Measurements from ENCODE around the gene POLDIP2.
A peak's percentile ranks its signal among the peaks of the same experiment; 100 is the strongest.

Gene POLDIP2

DNA sequence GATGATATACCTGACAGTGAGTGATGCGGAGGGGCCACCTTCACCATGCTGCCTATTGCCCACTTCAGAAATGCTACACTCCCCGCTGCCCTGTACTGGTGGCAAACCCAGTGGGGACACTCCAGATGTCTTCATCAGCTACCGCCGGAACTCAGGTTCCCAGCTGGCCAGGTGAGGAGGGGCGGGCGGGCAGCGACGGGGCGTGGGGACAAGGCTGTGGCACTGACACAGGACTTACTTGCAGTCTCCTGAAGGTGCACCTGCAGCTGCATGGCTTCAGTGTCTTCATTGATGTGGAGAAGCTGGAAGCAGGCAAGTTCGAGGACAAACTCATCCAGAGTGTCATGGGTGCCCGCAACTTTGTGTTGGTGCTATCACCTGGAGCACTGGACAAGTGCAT, 30.8 kb upstream of the POLDIP2 start:
- no peak for DNase-seq

DNA sequence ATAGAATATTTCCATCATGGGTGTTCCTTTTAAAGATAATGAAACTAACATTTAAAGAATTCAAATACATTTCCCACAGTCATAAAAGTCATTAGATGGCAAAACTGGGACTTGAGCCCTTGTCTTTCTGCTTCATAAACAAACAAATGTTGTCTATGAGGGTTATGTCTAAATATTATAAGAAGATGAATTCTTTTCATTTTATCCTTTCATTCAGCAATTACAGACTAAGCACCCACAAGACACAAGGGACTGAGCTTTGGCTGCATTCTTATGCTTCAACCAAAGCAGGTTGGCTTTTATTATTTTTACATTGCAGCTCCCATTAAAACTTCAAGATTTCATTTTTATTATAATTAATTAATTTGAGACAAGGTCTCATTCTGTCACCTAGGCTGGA, 29.1 kb upstream of the POLDIP2 start:
- no peak for DNase-seq

DNA sequence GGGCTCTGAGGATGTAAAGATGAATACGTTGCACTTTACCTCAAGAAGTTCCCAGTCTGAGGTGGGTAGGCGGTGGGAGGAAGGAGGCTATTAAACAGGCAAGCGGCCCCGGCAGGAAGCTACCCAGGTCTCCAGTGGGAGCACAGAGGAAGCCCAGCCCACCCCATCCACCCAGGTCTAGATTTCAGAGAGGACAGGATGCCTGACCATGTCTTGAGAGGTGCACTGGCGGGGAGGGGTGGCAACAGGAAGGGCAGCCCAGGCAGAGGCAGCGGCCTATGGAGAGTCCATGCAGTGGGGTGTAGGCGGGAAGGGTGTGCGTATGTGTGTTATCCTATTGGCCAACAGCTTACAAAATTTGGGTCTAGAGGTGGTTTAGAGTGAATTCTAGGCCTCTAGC, 28.1 kb upstream of the POLDIP2 start:
- no peak for DNase-seq

DNA sequence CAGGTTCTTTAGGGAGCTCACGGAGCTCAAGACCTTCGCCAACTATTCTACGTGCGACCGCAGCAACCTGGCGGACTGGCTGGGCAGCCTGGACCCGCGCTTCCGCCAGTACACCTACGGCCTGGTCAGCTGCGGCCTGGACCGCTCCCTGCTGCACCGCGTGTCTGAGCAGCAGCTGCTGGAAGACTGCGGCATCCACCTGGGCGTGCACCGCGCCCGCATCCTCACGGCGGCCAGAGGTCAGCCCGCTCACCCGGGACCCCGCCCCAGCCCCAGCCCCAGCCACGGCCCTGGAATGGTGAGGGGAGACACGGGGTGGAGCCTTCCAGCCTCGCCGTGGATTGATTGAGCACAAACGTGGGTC, 27.7 kb upstream of the POLDIP2 start:
- peak; percentile 64 for DNase-seq

DNA sequence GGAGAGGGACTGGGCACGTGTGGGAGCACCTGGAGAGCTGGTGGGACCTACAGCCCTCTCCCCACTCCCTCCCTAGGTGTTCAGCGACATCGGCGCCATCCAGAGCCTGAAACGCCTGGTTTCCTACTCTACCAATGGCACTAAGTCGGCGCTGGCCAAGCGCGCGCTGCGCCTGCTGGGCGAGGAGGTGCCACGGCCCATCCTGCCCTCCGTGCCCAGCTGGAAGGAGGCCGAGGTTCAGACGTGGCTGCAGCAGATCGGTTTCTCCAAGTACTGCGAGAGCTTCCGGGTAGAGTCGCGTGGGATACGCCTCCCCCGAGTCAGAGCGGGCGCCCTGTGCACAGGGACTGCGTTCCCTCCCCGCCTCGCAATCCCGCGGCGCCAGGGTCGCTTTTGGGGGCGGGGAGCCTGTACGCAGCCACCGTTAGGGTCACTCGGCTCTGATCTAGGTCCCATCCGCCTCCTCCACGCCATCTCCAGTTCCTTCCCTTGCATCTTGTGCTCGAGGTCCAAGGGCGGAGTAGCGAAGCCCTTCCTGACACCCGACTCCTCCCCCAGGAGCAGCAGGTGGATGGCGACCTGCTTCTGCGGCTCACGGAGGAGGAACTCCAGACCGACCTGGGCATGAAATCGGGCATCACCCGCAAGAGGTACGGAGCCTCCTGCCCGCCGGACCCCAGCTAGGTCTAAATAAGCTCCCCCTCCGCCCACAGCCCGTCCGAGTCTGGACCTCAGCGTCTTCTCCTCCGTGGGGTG, 27.1 kb upstream of the POLDIP2 start:
- peak; percentile 79 for DNase-seq

DNA sequence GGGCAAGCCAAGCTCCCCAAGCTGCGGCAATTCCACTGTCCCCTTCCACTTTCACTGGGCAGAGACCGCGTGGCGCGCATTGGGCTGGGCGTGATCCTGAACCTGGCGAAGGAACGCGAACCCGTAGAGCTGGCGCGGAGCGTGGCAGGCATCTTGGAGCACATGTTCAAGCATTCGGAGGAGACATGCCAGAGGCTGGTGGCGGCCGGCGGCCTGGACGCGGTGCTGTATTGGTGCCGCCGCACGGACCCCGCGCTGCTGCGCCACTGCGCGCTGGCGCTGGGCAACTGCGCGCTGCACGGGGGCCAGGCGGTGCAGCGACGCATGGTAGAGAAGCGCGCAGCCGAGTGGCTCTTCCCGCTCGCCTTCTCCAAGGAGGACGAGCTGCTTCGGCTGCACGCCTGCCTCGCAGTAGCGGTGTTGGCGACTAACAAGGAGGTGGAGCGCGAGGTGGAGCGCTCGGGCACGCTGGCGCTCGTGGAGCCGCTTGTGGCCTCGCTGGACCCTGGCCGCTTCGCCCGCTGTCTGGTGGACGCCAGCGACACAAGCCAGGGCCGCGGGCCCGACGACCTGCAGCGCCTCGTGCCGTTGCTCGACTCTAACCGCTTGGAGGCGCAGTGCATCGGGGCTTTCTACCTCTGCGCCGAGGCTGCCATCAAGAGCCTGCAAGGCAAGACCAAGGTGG, 24.0 kb upstream of the POLDIP2 start:
- DNase-seq: no peak

DNA sequence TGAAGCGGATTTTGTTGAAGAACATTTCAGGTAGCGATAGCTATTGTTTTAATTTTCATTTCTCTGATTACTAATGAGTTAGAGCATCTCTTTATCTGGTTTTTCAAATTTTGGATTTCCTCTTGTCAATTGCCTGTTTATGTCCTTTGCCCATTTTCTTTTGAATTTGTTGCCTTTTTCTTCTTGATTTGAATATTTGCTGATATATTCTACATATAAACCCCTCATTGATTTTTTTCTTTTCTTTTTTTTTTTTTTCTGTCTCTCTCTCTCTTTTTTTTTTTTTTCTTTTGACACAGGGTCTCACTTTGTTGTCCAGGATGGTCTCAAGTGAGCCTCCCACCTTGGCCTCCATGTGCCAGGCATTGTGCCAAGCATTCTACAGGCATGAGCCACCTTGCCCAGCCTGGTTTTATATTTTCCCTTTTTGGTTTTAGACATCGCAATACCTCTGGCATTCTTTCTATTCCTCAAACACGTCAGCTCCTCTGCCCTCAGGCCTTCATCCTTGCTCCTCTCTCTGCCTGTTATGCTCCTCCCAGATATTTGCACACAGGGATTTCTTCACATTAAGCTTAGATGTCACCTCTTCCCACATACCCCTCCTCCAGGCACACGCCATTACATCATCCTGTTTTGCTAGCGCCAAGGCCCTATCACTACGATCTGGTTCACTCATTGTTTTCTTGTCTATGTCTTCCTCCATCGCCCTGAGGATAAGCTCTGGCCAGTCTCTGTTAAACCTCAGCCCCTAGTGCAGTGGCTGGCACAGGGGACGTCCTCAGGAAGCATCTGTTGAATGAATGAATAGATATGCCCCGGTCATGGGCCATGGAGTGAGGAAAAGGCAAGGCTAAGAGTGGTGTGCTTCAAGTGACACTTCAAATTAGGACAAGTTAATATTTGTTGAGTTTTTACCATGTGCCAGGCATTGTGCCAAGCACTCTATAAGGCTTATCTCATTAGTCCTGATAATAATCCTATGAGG, 22.8 kb upstream of the POLDIP2 start:
- DNase-seq: no peak

DNA sequence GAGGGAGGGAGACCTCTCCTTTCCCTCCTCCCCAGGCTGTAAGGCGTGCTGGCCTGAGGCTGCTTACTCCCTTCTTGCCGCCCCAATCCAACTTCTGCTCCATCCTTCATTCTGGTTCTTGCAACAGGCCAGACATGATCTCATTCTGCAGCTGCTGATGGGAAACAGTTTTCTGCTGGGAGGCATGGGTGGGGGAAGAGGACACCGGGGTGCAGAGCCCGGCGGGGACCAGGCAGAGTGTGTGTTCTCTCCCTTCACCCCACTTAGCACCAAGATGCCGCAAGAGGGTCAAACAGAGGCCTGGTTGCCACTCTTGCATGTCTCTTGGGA, 15.6 kb upstream of the POLDIP2 start:
- no peak for DNase-seq

DNA sequence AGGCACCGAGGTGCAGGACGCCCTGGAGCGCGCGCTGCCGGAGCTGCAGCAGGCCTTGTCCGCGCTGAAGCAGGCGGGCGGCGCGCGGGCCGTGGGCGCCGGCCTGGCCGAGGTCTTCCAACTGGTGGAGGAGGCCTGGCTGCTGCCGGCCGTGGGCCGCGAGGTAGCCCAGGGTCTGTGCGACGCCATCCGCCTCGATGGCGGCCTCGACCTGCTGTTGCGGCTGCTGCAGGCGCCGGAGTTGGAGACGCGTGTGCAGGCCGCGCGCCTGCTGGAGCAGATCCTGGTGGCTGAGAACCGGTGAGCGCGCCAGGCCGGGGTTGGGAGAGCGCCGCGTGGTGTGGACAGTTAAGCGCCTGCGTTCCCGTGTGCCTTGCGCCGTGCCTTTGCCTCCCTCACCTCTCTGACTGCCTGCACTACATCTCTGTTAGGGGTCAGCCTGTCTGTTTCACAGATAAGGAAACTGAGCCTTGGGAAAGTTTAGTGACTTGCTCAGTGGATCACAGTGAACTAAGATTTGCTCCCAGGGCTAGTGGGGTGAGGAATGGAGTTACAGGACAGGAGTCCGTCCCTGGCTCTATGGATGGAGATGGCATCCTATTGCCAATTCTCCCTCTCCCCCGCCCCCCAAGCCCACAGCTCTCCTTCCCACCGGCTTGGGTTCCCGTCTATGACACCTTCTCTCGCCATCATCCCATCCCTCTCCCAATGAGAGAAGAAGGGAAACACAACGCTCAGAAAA, 15.0 kb upstream of the POLDIP2 start:
- DNase-seq: peak; percentile 31

DNA sequence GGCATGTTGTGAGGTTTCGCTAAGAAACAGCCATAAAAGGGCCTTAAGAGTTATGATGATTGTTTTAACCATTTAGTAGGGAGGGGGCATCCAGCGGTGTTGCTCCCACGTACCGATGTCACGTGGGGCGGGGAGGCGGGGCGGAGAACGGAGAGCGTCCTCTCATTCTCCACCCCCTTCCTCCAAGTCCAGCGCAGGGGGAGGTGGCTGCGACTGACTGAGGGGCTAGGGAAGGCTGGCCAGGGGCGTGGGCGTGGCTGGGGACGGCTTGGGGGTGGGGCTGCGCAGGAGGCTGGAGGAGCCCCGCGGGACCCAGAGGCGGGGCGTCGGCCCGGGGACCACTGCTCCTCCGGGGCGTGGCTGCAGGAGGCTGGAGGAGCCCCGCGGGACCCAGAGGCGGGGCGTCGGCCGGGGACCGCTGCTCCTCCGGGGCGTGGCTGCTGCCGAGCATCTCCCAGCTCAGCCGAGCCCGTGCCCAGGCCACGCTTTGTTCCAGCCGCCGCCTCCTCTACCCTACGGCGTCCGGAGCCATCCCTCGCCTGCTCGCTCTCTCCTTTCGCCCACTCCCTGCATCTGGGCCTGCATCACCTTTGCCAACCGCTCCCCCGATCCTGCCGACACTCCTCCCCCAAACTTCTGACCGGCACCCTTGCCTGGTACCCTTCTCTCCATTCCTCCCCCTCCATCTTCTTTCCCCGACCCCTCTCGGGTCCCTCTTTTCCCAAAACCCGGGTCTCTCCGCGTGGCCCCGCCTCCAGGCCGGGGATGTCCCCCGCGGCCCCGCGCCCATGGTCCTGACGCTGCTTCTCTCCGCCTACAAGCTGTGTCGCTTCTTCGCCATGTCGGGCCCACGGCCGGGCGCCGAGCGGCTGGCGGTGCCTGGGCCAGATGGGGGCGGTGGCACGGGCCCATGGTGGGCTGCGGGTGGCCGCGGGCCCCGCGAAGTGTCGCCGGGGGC, 14.2 kb upstream of the POLDIP2 start, which contains the start of gene SARM1:
Gene SARM1 (plus strand): TSS at position 450 of the 958 bp plus-strand sequence. CDS start 339 bp downstream, at position 789.
- DNase-seq: peak; percentile 86

DNA sequence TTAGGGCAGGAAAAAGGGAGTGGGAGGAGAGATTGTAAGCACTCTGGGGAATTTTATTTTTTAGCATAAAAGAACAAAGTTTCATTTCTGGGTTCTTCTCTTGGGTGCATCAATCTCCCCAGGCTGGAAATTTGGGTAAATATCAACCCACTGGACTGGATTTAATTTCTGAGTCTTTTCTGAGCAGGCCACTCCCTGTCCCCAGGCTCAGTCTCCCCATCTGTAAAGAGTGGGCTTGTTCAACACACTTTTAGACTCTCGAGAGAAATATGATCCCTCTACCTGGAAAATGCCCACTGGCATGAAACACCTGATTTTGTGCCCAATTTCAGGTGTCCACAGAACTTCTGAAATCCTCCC, 13.4 kb upstream of the POLDIP2 start:
- DNase-seq: no peak

DNA sequence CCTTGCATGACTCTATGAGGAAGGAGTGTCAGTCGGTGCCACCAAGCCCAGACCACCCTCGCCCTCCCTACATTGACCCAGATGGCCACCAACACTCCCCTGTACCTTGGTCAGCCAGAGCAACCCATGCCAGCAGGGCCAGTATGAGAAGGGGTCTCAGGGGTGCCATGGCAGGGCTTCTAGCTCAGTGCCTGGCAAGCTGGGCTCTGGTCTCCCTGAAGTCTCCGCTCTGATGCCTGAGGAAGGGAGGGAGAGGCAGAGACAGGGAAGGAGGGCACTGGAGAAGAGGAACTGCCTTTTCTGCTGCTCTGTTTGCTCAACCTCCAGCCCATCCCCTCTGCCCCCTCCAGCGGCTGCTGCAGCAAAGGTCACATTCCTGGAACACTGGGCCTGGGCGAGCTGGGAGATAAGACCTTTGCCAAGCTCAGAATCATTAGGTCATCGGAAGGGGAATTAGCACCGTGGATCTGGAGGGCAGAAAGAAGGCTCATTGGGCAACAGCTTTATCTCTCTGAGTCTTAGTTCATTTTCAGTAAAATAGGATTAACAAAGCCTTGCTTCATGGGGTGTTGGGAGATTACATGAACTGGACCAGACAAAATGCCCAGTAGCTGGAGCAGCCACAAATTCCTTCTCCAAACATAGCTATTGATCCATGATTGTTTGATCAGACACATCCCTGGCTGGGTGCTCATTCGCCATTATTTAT, 12.9 kb upstream of the POLDIP2 start, which contains the start of gene VTN:
Gene VTN (minus strand): TSS at position 273 of the 709 bp plus-strand sequence. CDS start 104 bp downstream, at position 169.
- no peak for DNase-seq

DNA sequence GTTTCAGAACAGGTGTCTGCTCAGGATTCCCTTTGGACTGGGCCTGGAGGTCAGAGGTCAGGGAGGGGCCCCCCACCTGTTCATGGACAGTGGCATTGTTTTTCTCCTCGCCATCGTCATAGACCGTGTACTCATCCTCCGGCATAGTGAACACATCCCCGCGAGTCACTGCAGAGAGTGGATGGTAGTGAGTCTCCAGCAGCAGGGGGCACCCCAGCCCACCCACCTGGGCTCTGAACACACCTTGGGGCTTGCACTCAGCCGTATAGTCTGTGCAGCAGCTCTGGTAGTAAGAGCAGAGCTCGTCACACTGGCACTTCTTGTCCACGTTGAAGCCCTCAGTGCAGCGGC, 12.3 kb upstream of the POLDIP2 start:
- no peak for DNase-seq

DNA sequence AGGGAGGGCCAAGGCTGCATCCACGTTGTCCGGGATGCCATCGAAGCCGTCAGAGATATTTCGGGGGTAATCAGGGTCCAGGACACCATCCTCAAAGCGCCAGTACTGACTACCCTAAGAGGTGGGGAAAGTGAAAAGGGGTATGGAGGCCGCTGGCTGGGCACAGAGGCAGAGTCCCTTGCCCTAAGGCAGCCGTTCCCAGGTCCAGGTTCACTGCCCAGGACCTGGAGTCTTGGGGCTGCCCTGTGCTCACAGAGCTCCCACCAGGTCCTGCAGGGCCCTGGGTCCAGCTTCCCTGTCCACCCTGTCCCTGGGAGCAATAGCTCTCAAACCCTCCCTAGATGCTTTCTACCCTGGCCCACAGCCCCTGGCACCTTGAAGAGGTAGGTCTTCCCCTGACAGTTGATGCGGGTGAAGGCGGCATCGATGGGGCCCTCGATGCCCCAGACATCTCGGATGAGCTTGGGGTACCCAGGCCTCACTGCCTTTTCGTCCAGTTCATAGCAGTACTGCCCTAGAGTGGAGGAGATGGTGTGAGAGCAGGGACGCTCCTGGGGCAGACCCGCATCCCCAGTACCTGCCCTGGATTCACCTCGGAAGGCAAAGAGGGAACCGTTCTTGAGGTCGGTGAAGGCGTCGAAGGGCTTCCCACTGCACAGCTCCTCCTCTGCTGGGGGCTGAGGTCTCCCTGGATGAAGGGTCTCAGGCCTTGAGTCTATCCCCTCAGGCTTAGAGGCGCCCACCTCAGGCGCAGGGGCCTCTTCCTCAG, 11.8 kb upstream of the POLDIP2 start:
- no peak for DNase-seq

DNA sequence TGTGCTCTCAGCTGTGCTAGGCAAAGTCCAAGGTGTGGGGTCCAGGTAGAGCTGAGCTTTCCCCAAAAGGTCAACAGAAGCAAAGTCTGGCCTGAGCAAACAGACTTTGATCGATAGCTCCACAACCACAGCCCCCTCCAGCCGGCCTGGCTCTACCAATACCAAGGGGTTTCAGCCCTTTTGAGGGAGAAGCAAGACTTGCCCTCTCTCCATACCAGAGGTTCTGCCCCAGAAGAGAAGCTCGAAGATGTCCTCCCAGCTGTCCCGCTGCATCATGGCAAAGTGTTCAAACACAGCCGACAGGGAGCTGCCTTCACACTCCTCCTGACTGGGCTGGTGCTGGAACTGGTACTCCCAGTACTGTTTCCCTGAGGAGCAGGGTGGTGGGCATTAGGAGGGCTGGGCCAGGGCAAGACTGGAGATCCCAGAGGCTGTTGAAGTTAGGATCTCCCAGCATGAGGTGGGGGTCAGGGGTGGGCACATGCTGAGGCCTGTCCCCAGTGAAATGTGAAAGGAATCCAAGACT, 11.0 kb upstream of the POLDIP2 start:
- no peak for DNase-seq

DNA sequence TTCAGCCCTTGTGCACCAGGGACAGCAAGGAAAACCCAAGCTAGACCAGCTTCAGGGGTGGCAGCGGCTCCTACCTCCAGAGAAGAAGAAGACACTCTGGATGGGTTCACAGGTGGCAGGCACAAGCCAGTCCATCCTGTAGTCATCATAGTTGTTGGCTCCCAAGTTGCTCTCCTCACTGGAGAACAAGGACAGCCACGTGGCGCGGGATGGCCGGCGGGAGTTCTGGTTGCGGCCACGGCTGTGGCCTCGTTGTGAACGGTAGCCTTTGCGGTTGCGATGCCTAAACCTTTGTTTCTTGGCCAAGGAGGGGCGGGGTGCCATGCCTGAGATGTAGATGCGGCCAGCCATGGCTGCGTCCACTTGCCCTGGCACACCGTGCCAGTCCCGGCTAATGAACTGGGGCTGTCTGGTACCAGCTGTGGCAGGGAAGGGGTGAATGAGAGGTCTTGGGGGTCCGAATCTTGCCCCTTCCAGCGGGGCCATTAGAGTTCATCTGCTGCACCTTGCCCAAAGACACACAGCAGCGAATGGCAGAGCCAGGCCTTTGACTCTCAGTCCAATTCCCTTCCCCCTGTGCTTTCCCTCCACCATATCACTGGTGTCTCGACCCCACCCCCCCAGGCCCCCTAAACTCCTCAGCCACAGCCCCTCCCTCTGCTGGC, 10.4 kb upstream of the POLDIP2 start:
- no peak for DNase-seq

DNA sequence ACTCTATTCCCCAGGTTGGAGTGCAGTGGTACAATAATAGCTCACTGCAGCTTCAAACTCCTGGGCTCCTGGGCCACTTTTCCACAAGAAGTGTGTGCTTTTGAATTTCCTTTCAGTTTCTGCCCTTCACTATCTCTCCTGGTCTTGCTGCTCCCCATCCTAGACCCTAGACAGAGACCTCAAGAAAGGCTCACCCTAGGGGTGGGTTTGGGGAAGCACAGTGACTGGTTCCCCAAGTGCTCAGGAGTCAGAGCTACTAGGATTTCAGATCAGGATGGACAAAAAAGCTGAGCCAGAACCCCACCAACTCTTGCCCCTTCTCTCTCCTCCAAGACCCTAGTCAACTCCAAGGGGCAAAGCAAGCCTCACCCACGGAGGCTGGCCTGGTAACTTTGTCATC, 9.3 kb upstream of the POLDIP2 start:
- DNase-seq: no peak

DNA sequence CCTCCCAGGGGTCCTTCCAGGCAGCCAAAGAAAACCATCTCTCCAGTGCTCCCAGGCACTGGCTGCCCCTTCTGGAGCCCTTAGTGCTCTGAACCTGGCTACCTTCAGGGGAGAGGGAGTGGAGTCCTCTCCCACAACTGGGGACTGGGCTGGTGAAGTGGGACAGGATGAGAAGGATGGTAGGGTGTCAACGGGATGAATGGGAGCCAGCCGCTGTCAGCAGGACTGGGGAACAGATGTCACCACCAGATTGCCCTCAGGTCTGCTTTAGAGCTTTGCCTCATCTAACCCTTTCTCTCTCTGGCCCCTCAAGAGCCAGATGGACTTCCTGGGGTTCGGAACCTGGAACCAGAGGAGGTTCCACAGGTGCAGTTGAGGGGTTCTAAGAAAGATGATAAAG, 8.2 kb upstream of the POLDIP2 start:
- no peak for DNase-seq

DNA sequence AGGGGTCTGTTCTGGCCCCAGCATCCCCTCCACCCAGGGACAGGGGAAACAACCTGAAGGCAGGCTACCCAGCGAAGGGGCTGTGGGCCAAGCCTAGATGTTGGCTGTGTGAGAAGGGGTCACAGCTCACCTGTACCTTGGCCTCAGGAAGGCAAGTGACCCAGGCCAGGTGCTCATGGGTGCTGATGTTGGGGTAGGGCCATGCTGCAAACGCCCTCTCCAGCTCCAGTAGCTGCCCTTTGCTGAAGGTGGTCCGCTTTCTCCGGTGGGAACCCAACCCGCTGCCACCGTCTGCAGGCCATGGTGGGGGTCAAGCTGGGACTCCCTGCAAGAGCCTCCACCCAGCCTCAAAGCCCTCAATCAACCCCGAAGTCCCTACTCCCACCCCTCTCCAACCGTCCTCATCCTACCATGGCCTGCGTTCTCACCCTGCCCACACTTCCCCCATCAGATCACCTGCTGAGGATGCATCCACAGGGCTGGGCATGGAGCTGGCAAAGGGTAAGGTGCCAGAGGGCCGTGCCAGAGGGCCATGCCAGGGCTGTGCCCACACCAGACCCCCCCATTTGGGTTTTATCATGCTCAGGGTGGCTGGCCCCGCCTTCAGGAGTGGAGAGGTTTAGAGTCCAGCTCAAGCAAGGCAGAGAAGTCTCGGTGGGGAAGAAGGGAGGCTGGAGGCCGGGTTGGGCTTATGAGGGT, 7.5 kb upstream of the POLDIP2 start, which contains the start of gene SEBOX:
Gene SEBOX (minus strand): TSS at position 535 of the 699 bp plus-strand sequence. CDS start 48 bp downstream, at position 487.
- no peak for DNase-seq
